Transverse colon (tissue), 3 donors: Measurements from ENCODE around the gene ZBTB16.

Experiments
- POLR2A ChIP-seq: fragments of 450-650 bp; IDR thresholded peaks from one replicate; pipeline ENCODE4 v1.6.1; 2016; ENCODE audit warnings: antibody characterized with exemption, mild to moderate bottlenecking, moderate library complexity
- TF ChIP-seq, protein P1 (sequence below), 5 experiments: fragments of 200-600 bp in 3 of 5; fragments of 450-650 bp in 2 of 5; sonication (generic) in 3 of 5; IDR thresholded peaks; 1 replicate in 2 of 5; 2 replicates in 3 of 5; pipeline ENCODE4 v1.5.1; 2016 to 2017; ENCODE audit warnings: antibody characterized with exemption in 5 of 5, inconsistent platforms in 3 of 5, mild to moderate bottlenecking in 2 of 5, moderate library complexity in 1 of 5

GRCh38 chr11:114034956-114035355 lies 24.6 kb upstream of the ZBTB16 start:
- TF ChIP-seq, protein P1, sequence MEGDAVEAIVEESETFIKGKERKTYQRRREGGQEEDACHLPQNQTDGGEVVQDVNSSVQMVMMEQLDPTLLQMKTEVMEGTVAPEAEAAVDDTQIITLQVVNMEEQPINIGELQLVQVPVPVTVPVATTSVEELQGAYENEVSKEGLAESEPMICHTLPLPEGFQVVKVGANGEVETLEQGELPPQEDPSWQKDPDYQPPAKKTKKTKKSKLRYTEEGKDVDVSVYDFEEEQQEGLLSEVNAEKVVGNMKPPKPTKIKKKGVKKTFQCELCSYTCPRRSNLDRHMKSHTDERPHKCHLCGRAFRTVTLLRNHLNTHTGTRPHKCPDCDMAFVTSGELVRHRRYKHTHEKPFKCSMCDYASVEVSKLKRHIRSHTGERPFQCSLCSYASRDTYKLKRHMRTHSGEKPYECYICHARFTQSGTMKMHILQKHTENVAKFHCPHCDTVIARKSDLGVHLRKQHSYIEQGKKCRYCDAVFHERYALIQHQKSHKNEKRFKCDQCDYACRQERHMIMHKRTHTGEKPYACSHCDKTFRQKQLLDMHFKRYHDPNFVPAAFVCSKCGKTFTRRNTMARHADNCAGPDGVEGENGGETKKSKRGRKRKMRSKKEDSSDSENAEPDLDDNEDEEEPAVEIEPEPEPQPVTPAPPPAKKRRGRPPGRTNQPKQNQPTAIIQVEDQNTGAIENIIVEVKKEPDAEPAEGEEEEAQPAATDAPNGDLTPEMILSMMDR (IDR thresholded peaks at IDR 0.05): no peak
- no peak for TF ChIP-seq POLR2A
